WTC11 (cell line): ENCODE measurements around the gene PIK3CB. TPM values are rescaled to one million over a fixed set of nuclear protein-coding genes. Genes with fewer than 3 reads are reported as not detected.

Experiments
- ATAC-seq: fragments of 200-7000 bp; cut with Tn5 transposase; 2 replicates; pipeline ENCODE4 v1.10.0; 2021; ENCODE audit warnings: mild to moderate bottlenecking, moderate library complexity
- CTCF ChIA-PET: fragments of 300-600 bp; sonication (Branson Sonifier 250); formaldehyde crosslinking; loops from one replicate; lab custom pipeline; 2021; ENCODE audit warnings: antibody characterized with exemption; lab: Charles Lee
- POLR2A ChIA-PET: fragments of 350-600 bp; sonication (Branson Sonifier 250); formaldehyde crosslinking; loops from one replicate; lab custom pipeline; 2021; ENCODE audit warnings: antibody characterized with exemption; lab: Charles Lee
- DNase-seq: peaks from one replicate; pipeline ENCODE4 v3.0.0; 2021; ENCODE audit warnings: low spot score
- H3K27ac Mint-ChIP-seq: 2 replicates; pipeline ENCODE4 v1.8.0; 2021; ENCODE audit warnings: mixed read lengths
- H3K27me3 Mint-ChIP-seq: 2 replicates; pipeline ENCODE4 v1.8.0; 2021; ENCODE audit warnings: low read depth, mild to moderate bottlenecking, moderate library complexity, mixed read lengths
- H3K36me3 Mint-ChIP-seq: 2 replicates; pipeline ENCODE4 v1.8.0; 2021; ENCODE audit warnings: mixed read lengths
- H3K4me1 Mint-ChIP-seq: 2 replicates; pipeline ENCODE4 v1.8.0; 2022; ENCODE audit warnings: mixed read lengths
- H3K4me3 Mint-ChIP-seq: 2 replicates; pipeline ENCODE4 v1.8.0; 2021; ENCODE audit warnings: mild to moderate bottlenecking, moderate library complexity, mixed read lengths
- H3K9me3 Mint-ChIP-seq: 2 replicates; pipeline ENCODE4 v1.8.0; 2021; ENCODE audit warnings: mixed read lengths
- AFF4 ChIP-seq: sonication (generic); formaldehyde crosslinking; IDR thresholded peaks from 2 replicates; pipeline ENCODE4 v1.8.1; 2023; ENCODE audit warnings: mild to moderate bottlenecking, missing genetic modification reagents, borderline replicate concordance
- ATF1 ChIP-seq: sonication (generic); formaldehyde crosslinking; IDR thresholded peaks from 2 replicates; pipeline ENCODE4 v1.8.1; 2023; ENCODE audit warnings: mild to moderate bottlenecking, moderate library complexity, missing genetic modification reagents
- CREM ChIP-seq: sonication (generic); formaldehyde crosslinking; IDR thresholded peaks from 2 replicates; pipeline ENCODE4 v1.8.1; 2022; ENCODE audit warnings: mild to moderate bottlenecking, missing genetic modification reagents, moderate library complexity
- EMX1 ChIP-seq: fragments of 250-450 bp; sonication (Bioruptor Pico); IDR thresholded peaks from 2 replicates; pipeline ENCODE4 v1.8.0; 2021; ENCODE audit warnings: mild to moderate bottlenecking
- ETV6 ChIP-seq: sonication (generic); formaldehyde crosslinking; IDR thresholded peaks from 2 replicates; pipeline ENCODE4 v1.8.1; 2022; ENCODE audit warnings: mild to moderate bottlenecking, missing genetic modification reagents
- GRHL2 ChIP-seq: fragments of 250-450 bp; sonication (Bioruptor Pico); IDR thresholded peaks from 2 replicates; pipeline ENCODE4 v1.8.0; 2022; ENCODE audit warnings: mild to moderate bottlenecking, moderate library complexity; ENCODE audit not compliant: insufficient replicate concordance, severe bottlenecking
- NFE2L1 ChIP-seq: sonication (generic); formaldehyde crosslinking; IDR thresholded peaks from 2 replicates; pipeline ENCODE4 v1.8.1; 2023; ENCODE audit warnings: missing genetic modification reagents
- NFYB ChIP-seq: sonication (generic); formaldehyde crosslinking; conservative IDR thresholded peaks from 2 replicates; pipeline ENCODE4 v1.8.0; 2022; ENCODE audit warnings: low read depth, missing genetic modification reagents
- RELA ChIP-seq: sonication (generic); formaldehyde crosslinking; IDR thresholded peaks from 2 replicates; pipeline ENCODE4 v1.8.1; 2022; ENCODE audit warnings: missing genetic modification reagents, mild to moderate bottlenecking, borderline replicate concordance
- TCF7 ChIP-seq: sonication (generic); formaldehyde crosslinking; IDR thresholded peaks from 2 replicates; pipeline ENCODE4 v1.8.0; 2022; ENCODE audit warnings: mild to moderate bottlenecking, low read depth, missing genetic modification reagents, moderate library complexity
- ZBTB43 ChIP-seq: sonication (generic); formaldehyde crosslinking; IDR thresholded peaks from 2 replicates; pipeline ENCODE4 v1.8.1; 2023; ENCODE audit warnings: mild to moderate bottlenecking, missing genetic modification reagents
- ZNF232 ChIP-seq: sonication (generic); formaldehyde crosslinking; IDR thresholded peaks from 2 replicates; pipeline ENCODE4 v1.8.0; 2022; ENCODE audit warnings: mild to moderate bottlenecking, missing genetic modification reagents
- total RNA-seq: library from RNA; stranded (reverse); gene quantifications from 3 replicates; pipeline ENCODE4 v1.2.3, GENCODE V29; 2021
- TF ChIP-seq, protein P1 (sequence below): fragments of 250-450 bp; sonication (Bioruptor Pico); IDR thresholded peaks from 2 replicates; pipeline ENCODE4 v1.8.0; 2021; ENCODE audit warnings: mild to moderate bottlenecking
- TF ChIP-seq, protein P2 (sequence below): sonication (generic); formaldehyde crosslinking; IDR thresholded peaks from 2 replicates; pipeline ENCODE4 v1.8.0; 2022; ENCODE audit warnings: missing genetic modification reagents

PIK3CB gene
- total RNA-seq, 1 experiment from 2014 or later = 36.0 TPM

GRCh38 chr3:138782755-138783154 is 52.0 kb downstream of the PIK3CB start:
- no peaks in the 10 kb centered on the region for H3K9me3 Mint-ChIP-seq
- POLR2A ChIA-PET = no interaction called here
- H3K27me3 Mint-ChIP-seq = no peaks in the 10 kb centered on the region

More at GRCh38 chr3:138782755-138783154, 52.0 kb downstream of the PIK3CB start:
- CTCF ChIA-PET = interaction anchor here (1.5 kb wide), 1 partner anchor 133 kb away, joined by 9 read pairs; no protein-coding TSS in a partner anchor
- no peak for DNase-seq
- TF ChIP-seq, protein P1, sequence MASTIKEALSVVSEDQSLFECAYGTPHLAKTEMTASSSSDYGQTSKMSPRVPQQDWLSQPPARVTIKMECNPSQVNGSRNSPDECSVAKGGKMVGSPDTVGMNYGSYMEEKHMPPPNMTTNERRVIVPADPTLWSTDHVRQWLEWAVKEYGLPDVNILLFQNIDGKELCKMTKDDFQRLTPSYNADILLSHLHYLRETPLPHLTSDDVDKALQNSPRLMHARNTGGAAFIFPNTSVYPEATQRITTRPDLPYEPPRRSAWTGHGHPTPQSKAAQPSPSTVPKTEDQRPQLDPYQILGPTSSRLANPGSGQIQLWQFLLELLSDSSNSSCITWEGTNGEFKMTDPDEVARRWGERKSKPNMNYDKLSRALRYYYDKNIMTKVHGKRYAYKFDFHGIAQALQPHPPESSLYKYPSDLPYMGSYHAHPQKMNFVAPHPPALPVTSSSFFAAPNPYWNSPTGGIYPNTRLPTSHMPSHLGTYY = no peak
- TF ChIP-seq ZBTB43 (CRISPR knock-in tag) (no peak), ATF1 (CRISPR knock-in tag) (no peak), ZNF232 (CRISPR knock-in tag) (no peak), TCF7 (no peak), NFYB (no peak), ETV6 (CRISPR knock-in tag) (no peak), GRHL2 (CRISPR knock-in tag) (no peak), NFE2L1 (CRISPR knock-in tag) (no peak), EMX1 (CRISPR knock-in tag) (no peak), AFF4 (no peak), RELA (CRISPR knock-in tag) (no peak), CREM (CRISPR knock-in tag) (no peak)
- TF ChIP-seq, protein P2, sequence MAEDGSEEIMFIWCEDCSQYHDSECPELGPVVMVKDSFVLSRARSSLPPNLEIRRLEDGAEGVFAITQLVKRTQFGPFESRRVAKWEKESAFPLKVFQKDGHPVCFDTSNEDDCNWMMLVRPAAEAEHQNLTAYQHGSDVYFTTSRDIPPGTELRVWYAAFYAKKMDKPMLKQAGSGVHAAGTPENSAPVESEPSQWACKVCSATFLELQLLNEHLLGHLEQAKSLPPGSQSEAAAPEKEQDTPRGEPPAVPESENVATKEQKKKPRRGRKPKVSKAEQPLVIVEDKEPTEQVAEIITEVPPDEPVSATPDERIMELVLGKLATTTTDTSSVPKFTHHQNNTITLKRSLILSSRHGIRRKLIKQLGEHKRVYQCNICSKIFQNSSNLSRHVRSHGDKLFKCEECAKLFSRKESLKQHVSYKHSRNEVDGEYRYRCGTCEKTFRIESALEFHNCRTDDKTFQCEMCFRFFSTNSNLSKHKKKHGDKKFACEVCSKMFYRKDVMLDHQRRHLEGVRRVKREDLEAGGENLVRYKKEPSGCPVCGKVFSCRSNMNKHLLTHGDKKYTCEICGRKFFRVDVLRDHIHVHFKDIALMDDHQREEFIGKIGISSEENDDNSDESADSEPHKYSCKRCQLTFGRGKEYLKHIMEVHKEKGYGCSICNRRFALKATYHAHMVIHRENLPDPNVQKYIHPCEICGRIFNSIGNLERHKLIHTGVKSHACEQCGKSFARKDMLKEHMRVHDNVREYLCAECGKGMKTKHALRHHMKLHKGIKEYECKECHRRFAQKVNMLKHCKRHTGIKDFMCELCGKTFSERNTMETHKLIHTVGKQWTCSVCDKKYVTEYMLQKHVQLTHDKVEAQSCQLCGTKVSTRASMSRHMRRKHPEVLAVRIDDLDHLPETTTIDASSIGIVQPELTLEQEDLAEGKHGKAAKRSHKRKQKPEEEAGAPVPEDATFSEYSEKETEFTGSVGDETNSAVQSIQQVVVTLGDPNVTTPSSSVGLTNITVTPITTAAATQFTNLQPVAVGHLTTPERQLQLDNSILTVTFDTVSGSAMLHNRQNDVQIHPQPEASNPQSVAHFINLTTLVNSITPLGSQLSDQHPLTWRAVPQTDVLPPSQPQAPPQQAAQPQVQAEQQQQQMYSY (CRISPR knock-in tag) = no peak
- TF ChIP-seq, all 79 proteins: peak for 0
- no peak overlapping the region for H3K27ac Mint-ChIP-seq
- ATAC-seq = no peak
- H3K36me3 Mint-ChIP-seq = peaks cover 19% of the 10 kb centered on the region
- H3K4me3 Mint-ChIP-seq = no peak overlapping the region
- H3K4me1 Mint-ChIP-seq = peaks cover 9% of the 10 kb centered on the region
